ENCODE results near the gene ZDHHC12.

GRCh38 chr9:128773049-128773448 is 49.1 kb upstream of the ZDHHC12 start:
- TF ChIP-seq POLR2A (IDR thresholded peaks at IDR 0.05), result no peak
- no peak for TF ChIP-seq CTCF (IDR thresholded peaks at IDR 0.05)

All from adrenal gland (tissue), 5 donors.